AG08396 (cell line): ENCODE measurements around the gene SRBD1.
A peak's percentile ranks its signal among the peaks of the same experiment; 100 is the strongest.

Experiments
- DNase-seq: peaks from one replicate; pipeline ENCODE4 v3.0.0; 2012; ENCODE audit warnings: low spot score, mixed read lengths

Gene SRBD1

DNA sequence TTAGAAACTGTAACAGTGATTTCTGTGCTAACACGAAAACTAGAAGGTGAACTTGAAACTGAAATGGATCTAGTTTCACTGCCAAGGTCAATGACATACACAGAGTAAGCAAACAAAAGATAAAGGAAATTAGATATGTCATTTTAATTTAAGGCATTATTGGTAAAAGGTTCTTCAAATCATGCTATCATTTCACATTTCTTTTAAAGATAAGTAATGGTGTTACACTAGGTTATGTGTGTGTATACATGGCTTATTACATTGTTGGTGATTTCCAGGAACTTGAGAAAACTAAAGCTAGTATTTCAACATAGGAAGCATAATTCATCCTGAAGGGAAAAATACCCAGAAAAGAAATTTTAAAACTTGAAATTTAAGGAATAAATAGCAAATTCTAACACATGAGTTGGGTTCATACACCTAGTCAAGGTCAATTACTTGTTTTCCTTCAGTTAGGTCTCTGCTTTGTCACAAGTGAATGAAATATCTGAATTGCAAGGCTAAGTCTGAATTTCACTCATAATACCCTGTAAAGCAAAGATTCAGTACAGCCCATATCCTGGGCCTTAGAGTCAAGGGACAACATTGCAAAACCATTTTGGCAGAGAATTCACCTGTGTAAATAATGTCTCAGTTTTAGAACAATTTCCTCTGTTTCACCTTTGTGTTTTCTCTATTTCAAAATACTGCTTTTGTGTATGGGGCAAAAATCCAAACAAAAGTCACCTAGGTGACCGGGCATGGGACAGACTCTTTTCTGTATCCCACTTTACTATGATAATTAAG is 141.6 kb downstream of the SRBD1 start:
- no peak for DNase-seq

DNA sequence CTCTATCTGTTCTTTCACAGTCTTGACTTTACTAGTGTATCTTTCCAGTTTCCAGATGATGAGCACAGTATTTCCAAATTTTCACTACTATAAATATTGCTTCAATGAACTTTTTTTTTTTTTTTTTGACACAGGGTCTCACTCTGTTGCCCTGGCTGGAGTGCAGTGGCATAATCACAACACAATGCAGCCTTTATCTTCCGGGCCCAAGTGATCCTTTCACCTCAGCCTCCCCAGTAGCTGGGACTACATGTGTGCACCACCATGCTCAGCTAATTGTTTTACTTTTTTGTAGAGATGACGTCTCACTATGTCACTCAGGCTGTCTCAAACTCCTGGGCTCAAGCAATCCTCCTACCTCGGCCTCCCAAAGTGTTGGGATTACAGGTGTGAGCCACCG is 142.8 kb downstream of the SRBD1 start:
- no peak for DNase-seq

DNA sequence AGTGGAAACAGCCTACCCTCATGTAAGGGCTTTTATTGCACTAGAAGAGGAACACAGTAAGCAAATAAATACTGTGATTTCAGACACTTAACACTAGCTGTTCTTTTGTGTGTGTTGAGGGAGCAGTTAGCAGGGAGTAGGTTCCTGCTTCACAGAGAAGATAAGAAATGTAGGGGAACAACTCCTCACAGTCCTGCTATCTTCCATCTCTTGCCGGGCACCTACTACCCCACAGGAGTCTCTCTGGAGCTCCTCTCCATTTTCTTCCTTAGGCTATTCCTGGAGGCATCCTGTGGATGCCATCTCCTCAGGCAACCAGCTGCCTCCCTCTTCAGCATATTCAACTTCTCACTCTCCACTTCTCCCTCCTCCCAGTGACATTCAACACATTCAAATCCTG is 145.0 kb downstream of the SRBD1 start:
- no peak for DNase-seq

DNA sequence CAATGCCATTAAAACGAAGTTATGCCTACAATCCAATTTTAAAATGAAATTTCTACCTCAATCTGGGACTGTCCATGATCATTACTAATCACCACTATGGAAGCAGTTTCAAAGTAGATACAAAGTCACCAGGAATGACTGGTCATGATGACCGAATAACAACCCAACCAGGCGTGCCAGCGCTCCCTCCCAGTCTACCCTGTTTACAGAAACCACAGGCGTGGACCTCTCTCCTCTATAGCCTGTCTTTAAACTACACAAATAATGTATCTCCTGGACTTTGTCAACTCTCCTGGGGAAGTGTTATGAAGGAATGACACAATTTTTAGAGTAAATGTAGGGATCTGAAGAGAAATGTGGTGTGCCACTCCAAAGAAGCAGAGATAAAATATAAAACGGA is 150.2 kb downstream of the SRBD1 start:
- DNase-seq = no peak

DNA sequence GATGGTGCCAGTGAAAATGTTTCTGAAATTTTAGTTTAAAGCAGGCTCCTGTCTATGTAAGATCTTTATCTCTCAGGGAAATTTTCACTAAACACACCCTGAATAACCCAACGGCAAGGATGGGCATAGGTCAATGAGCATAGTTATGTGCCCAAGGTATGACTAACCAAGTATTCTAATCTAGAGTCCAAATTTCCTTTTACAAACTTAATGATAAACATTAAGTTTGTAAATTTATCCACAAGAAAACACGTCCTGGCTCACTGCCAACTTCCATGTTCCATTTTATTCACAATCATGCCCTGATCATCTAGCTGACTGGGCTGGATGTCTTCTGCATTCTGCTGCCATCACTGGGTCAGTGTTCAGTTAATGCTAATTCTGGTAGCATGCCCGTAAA is 151.2 kb downstream of the SRBD1 start:
- DNase-seq = no peak

DNA sequence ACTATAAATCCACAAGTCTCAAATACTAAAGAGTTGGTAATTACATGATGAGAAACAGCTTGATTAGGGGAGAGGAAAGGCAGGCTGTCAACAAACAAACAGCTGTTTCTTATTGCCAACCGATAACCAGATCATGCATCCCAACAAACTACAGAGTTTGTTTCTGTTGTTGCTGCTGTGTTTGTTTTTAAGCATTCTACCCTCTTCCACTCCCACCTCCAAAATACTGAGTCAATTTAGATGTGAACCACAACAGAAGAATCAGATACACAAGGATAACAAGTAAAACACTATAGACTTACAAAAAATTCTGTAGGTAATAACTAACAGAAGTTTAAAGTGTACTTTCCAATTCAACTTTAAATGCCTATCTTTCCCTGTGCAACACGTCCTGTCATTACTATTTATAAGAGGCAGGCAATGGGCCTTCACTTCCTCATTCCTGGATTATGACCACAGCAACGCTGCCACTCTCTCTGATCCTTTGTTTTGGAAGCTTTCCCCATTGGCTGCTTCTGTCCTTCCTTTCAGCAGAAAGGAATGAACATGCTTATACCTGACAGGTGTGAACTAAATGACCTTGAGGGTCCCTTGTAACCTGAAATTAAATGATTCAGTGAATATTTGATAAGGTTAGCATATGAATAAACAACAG is 152.0 kb downstream of the SRBD1 start:
- peak; percentile 66 for DNase-seq

DNA sequence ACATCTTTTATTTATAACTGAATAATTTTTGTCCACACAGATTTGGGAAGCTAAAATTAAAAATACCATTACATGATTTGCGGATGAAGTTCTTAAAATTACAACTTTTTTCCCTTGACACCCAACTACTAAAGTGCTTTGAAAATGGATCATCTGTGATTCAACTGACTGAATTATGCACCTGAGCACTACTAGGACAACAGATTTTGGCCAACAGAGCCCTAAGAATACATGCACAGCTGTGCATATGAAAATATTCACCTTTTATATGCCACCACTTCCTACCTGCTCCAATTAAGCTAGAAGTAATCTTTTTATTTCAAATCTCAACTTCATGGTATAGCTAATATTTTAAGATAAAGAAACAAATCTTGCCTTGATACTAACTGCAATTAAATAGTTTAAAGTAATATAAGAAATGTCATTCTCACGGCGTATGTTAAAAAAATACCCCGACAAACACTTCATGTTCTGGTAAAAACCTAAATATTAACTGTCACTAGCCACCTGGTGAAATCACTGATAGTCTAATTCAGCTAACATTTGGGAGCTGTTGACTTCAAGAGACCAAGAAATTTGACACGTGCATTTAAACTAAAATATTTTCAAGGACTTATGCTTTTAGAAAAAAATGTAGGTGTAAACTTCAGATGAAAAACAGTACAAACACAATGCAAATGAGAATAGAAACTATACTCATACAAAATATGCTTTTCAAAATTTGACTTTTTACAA is 153.7 kb downstream of the SRBD1 start:
- DNase-seq = no peak

DNA sequence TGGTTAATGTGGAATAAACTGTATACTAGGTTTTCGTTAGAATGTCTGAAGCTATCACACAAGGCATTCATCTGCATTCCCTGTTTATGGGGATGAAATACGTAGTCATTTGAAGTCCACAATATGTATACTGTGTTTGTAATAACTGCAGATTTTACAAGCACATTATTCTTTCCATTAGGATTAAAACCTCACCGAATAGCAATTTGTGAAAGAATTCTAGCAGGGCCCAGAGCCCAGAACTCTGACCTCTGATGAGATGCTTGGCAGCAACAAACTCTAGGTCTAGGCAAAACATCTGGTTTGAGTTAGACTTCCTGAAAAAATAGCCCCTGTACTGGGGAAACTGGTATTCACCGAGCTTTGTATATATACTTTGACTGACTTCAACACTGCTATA is 158.2 kb downstream of the SRBD1 start:
- peak; percentile 56 for DNase-seq

- no peak for DNase-seq
These were observed 160.4 kb downstream of the SRBD1 start for GRCh38 chr2:45450634-45451033.

- DNase-seq = no peak
These were observed 162.8 kb downstream of the SRBD1 start for GRCh38 chr2:45448217-45448616.

GRCh38 chr2:45446016-45446415 is 165.1 kb downstream of the SRBD1 start:
- DNase-seq = no peak

GRCh38 chr2:45445037-45445436 is 166.0 kb downstream of the SRBD1 start:
- no peak for DNase-seq

DNA sequence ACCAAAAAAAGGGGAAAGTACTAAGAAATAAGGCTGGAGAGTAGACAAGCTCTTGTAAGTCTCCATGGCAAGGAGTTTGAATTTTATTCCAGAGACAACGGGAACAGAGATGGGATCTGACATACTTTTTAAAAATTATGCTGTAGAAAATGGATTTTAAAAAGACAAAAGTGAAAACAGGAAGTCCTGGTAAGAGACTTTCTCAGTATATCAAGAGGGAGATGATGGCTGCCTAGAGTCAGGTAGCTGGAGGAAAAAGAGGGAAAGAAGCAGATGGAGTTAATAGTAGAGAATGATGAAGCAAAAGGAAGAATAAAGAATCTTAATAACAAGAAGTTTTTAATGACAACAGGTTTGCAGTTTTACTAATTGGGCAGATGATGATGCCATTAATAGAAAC is 168.1 kb downstream of the SRBD1 start:
- DNase-seq = no peak

- DNase-seq = no peak
These were observed 169.0 kb downstream of the SRBD1 start for GRCh38 chr2:45442026-45442425.

- DNase-seq = no peak
These were observed 169.5 kb downstream of the SRBD1 start for GRCh38 chr2:45441571-45441970.

DNA sequence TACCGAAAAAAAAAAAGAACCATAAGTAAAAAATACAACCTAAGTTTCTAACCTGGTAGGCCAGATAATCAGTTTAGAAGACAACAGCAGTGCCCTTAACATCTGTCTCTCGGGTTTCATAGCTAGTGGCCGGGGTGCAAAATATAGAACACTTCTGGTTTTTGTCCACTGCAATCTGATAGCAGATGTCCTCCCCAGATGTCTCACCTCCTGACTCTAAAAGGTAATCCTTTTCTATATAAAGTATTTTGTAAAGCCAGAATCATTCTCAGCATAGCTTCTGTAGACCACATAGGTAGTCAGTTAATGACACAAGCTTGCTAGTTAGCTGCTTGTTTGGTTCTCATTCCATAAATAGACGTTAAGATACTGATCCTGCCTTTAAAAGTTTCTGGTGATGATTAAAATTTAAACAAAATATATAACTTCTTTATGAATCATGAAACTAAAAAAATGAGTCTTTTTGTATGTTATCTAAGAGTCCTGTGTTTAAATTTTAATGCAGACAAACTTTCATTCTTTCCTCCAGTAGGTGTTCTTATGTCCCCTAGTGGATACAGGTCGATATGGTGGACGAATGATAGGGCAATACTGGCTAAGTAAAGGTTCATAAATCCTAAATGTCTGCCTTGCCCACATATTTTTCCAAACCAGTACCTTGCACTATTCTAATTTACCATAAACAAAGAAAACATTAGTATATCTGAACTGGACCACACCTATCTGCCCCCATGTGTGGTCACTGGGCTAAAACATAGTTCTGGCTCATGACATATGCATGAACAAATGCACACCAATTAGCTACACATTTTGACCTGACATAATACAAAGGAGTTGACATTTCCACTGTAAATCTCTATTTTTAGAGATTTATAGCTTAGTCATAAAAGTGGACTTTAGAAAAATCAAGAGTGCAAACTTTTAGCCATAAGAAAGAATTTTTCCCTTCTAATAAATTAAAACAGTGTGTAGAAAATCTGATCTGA is 171.0 kb downstream of the SRBD1 start:
- DNase-seq = no peak

DNA sequence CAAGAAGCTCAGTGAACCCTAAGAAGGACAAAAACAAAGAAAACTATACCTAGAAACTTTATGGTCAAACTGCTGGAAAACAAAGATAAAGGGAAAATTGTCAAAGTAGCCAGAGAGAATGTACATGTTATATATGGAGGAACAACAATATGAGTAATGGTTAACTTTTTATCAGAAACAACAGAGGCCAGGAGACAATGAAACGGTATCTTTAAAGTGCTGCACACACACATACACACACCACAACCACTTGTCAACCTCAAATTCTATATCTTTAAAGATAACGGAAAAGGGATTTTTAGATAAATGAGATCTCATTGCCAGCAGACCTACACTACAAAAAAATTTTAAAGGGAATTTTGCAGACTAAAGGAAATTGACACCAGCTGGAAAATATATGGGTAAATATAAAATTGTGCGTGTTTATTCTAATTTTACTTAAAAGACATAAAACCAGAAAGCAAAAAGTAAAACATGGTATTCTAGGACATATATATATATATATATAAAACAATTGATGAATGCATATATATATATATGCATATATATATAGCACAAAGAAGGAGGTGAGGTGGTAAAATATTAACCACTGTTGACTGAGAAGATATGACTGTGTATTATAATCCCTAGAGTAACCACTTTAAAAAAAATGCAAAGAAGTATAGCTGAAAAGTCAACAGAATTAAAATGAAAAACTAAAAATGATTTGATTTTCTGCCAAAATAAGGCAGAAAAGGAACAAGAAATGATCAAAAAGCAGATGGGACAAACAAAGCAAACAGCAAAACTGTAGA is 172.0 kb downstream of the SRBD1 start:
- no peak for DNase-seq

- no peak for DNase-seq
These were observed 174.6 kb downstream of the SRBD1 start for GRCh38 chr2:45436456-45436855.

DNA sequence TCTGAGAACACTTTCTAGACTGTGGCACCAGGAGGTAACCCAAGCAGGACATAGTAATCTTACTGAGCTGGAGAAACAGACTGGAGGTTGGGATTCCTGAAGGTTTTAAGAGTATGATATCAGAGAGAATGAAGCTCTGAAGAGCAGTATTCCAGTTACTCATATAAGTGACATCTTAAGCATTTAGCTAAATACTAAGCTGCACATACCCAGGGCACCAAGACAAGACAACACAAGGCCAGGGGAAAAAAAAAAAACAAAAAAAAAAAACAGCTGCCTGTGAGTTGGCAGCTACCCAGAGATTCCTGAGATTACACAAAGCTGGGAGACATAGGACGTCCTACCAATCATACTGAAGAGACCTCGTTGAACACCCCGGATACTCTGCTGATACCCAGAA is 175.8 kb downstream of the SRBD1 start:
- DNase-seq = peak; percentile 5

DNA sequence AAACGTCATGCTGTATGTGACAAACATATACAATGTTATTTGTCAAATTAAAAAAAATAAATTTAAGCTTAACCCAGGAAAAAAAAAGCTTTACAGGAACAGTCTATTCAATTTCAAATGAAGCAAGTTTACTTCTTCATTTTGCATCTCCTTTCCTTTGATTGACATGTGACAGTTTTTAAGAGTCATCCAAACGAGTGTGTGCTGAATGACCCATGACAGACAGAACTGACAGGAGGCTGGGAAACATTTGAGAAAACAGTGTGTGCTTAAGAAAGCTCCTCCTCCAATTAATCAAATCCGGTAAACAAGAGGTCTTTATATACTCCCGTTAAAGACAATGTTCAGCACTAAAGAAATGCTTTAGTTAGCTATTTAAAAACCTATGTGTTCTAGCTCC is 177.7 kb downstream of the SRBD1 start:
- no peak for DNase-seq

DNA sequence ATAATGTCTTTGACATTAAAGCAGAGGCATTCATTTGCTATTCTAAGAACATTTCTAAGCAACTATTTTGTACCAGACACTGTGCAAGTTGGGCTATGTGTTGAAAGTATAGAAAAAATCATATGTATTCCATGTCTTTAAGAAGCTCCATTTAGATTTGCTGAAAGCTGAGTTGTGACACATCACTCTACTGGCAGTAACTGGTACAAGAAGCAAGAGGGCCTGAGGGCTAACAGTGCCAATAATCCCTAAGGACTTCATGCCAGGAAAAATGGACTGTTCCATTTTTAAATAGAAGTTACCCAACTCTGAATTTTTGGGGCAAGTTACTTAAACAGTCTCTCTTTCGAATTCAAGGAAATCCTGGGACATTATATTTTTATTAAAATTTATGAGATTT is 178.7 kb downstream of the SRBD1 start:
- DNase-seq = no peak
